Keratinocyte (primary cell): ENCODE data around the gene ASPSCR1. TPM values are rescaled to one million over a fixed set of nuclear protein-coding genes. Genes with fewer than 3 reads are reported as not detected.

Experiments
- DNase-seq: peaks from one replicate; pipeline ENCODE4 v3.0.0-alpha.2; 2011; ENCODE audit warnings: low read depth, missing footprints, low spot score
- FAIRE-seq: peaks from 2 replicates; lab custom pipeline; 2011; peaks lifted over from hg19 to GRCh38; lab: Jason Lieb, UNC
- H2AFZ ChIP-seq: 2 replicates; pipeline ENCODE4 v1.6.0; 2012; ENCODE audit warnings: low read length, control low read depth, inconsistent platforms; ENCODE audit not compliant: control insufficient read depth
- H3K27ac ChIP-seq: 2 replicates; pipeline ENCODE4 v1.5.1; 2011; ENCODE audit warnings: low read length; ENCODE audit not compliant: control insufficient read depth, insufficient read depth
- H3K27me3 ChIP-seq: 3 replicates; pipeline ENCODE4 v1.6.0; 2011; ENCODE audit warnings: low read length; ENCODE audit not compliant: control insufficient read depth, insufficient read depth; ENCODE audit errors: extremely low read depth
- H3K36me3 ChIP-seq, 2 experiments: 2 replicates in 1 of 2; 3 replicates in 1 of 2; pipeline ENCODE4 v1.5.1; 2011; ENCODE audit warnings: low read length in 2 of 2, mild to moderate bottlenecking in 1 of 2; ENCODE audit not compliant: control insufficient read depth in 2 of 2, insufficient read depth in 2 of 2; ENCODE audit errors: extremely low read depth in 1 of 2
- H3K4me1 ChIP-seq: 3 replicates; pipeline ENCODE4 v1.5.1; 2011; ENCODE audit warnings: low read length; ENCODE audit not compliant: control insufficient read depth, insufficient read depth; ENCODE audit errors: extremely low read depth
- H3K4me2 ChIP-seq: 3 replicates; pipeline ENCODE4 v1.6.0; 2011; ENCODE audit warnings: low read depth, low read length; ENCODE audit not compliant: control insufficient read depth, insufficient read depth; ENCODE audit errors: extremely low read depth
- H3K4me3 ChIP-seq, 3 experiments: fragments of 200-600 bp in 1 of 3; sonication (generic) in 1 of 3; 2 replicates in 2 of 3; 3 replicates in 1 of 3; pipeline ENCODE4 v1.5.1; 2011 to 2016; ENCODE audit warnings: low read length in 3 of 3, mild to moderate bottlenecking in 3 of 3, control low read depth in 2 of 3, inconsistent platforms in 1 of 3, low read depth in 1 of 3, mixed read lengths in 1 of 3, mixed run types in 1 of 3, moderate library complexity in 1 of 3; ENCODE audit not compliant: control insufficient read depth in 2 of 3, insufficient read depth in 2 of 3; ENCODE audit errors: extremely low read depth in 1 of 3
- H3K79me2 ChIP-seq: 2 replicates; pipeline ENCODE4 v1.6.0; 2012; ENCODE audit warnings: low read length; ENCODE audit not compliant: control insufficient read depth, insufficient read depth
- H3K9ac ChIP-seq: 3 replicates; pipeline ENCODE4 v1.6.0; 2011; ENCODE audit warnings: low read length; ENCODE audit not compliant: control insufficient read depth, insufficient read depth; ENCODE audit errors: extremely low read depth
- H3K9me1 ChIP-seq: 3 replicates; pipeline ENCODE4 v1.6.0; 2011; ENCODE audit warnings: low read length; ENCODE audit not compliant: control insufficient read depth, insufficient read depth; ENCODE audit errors: extremely low read depth
- H3K9me3 ChIP-seq: 2 replicates; pipeline ENCODE4 v1.5.1; 2012; ENCODE audit warnings: low read depth, low read length; ENCODE audit not compliant: control insufficient read depth
- H4K20me1 ChIP-seq: 3 replicates; pipeline ENCODE4 v1.6.0; 2011; ENCODE audit warnings: low read length; ENCODE audit not compliant: control insufficient read depth, insufficient read depth; ENCODE audit errors: extremely low read depth
- CTCF ChIP-seq, 3 experiments: IDR thresholded peaks in 1 of 3; conservative IDR thresholded peaks in 1 of 3; optimal IDR thresholded peaks in 1 of 3; 2 replicates in 2 of 3; 3 replicates in 1 of 3; pipeline versions ENCODE3 to v1.5.1; 2011; ENCODE audit warnings: low read length in 3 of 3, mild to moderate bottlenecking in 3 of 3, moderate library complexity in 2 of 3, control low read depth in 1 of 3, inconsistent platforms in 1 of 3; ENCODE audit not compliant: insufficient read depth in 2 of 3; ENCODE audit errors: extremely low read depth in 1 of 3
- EZH2 ChIP-seq: IDR thresholded peaks from one replicate; pipeline ENCODE4 v1.6.1; 2012; ENCODE audit warnings: inconsistent platforms, mild to moderate bottlenecking, low read length, moderate library complexity
- dilution Hi-C: fragments of 300-500 bp; cut with MboI; formaldehyde crosslinking; loops from one replicate; pipeline ENCODE4 v1.7.0; 2020; ENCODE audit warnings: low sequenced_read_pairs; ENCODE audit not compliant: extremely low pct_ligation_motif_present
- polyA plus RNA-seq, 5 experiments: library from polyadenylated mRNA; depleted of rRNA in 3 of 5; stranded (reverse) in 3 of 5; stranded (forward) in 1 of 5; unstranded in 1 of 5; fragments of >200 nt; gene quantifications; 1 replicate in 1 of 5; 2 replicates in 3 of 5; 3 replicates in 1 of 5; pipeline versions ENCODE4 v1.2.1 to v1.2.3, GENCODE V29; 2011 to 2012; ENCODE audit warnings: missing spikeins in 2 of 5, low read depth in 1 of 5, low replicate concordance in 1 of 5

ASPSCR1 gene
- polyA plus RNA-seq, 1 donor (not counting 4 experiments of a cell fraction or from before 2014, with no cell fraction given): 5.2 TPM

- H2AFZ ChIP-seq: no peak overlapping the region
- H3K4me2 ChIP-seq: no peak overlapping the region
- H3K27me3 ChIP-seq: peaks cover 60% of the 10 kb centered on the region
- no peaks in the 10 kb centered on the region for H3K79me2 ChIP-seq
- DNase-seq (no peak), FAIRE-seq (no peak)
- dilution Hi-C loops: no loop called here
- no peaks in the 10 kb centered on the region for H3K4me1 ChIP-seq
- no peaks in the 10 kb centered on the region for H3K9me1 ChIP-seq
- no peaks in the 10 kb centered on the region for H4K20me1 ChIP-seq
- no peak overlapping the region for H3K9ac ChIP-seq
- H3K4me3 ChIP-seq: no peak overlapping the region
- no peaks in the 10 kb centered on the region for H3K36me3 ChIP-seq
- no peaks in the 10 kb centered on the region for H3K9me3 ChIP-seq
- no peak for TF ChIP-seq EZH2
- H3K27ac ChIP-seq: no peak overlapping the region
Observed at GRCh38 chr17:81957691-81958432, 19.6 kb upstream of the ASPSCR1 start.

GRCh38 chr17:81958633-81959342, 18.6 kb upstream of the ASPSCR1 start:
- no peak overlapping the region for H3K4me3 ChIP-seq
- H3K27ac ChIP-seq: no peak overlapping the region
- no peak overlapping the region for H2AFZ ChIP-seq
- no peaks in the 10 kb centered on the region for H4K20me1 ChIP-seq
- H3K9me3 ChIP-seq: no peaks in the 10 kb centered on the region
- H3K27me3 ChIP-seq: peaks cover 70% of the 10 kb centered on the region
- H3K4me2 ChIP-seq: no peak overlapping the region
- no peak for TF ChIP-seq CTCF (optimal IDR thresholded peaks at IDR 0.05 in 1 of 3, IDR thresholded peaks at IDR 0.05 in 1 of 3, conservative IDR thresholded peaks at IDR 0.05 in 1 of 3; ENCODE audit: extremely low read depth in 1 of 3, insufficient read depth in 2 of 3, low read length in 3 of 3)
- no peak for TF ChIP-seq EZH2
- H3K9me1 ChIP-seq: no peaks in the 10 kb centered on the region
- DNase-seq (no peak), FAIRE-seq (no peak)
- no peaks in the 10 kb centered on the region for H3K36me3 ChIP-seq
- H3K79me2 ChIP-seq: no peaks in the 10 kb centered on the region
- H3K9ac ChIP-seq: no peak overlapping the region
- no peaks in the 10 kb centered on the region for H3K4me1 ChIP-seq
- dilution Hi-C loops: no loop called here
